HepG2 (cell line): ENCODE data around the gene FAM171A2. TPM values are rescaled to one million over a fixed set of nuclear protein-coding genes. Genes with fewer than 3 reads are reported as not detected.

Experiments
- ATAC-seq: fragments of 200-7000 bp; cut with Tn5 transposase; 3 replicates; pipeline ENCODE4 v1.9.1; 2020; ENCODE audit warnings: mild to moderate bottlenecking, moderate library complexity
- BruUV-seq: library from RNA; stranded (reverse); fragments of 400-500 nt; replicated peaks from 2 replicates; lab custom pipeline; 2021; lab: Mats Ljungman, UMichigan
- CTCF ChIA-PET: fragments of 300-600 bp; formaldehyde crosslinking; extraction: SDS; loops from one replicate; lab custom pipeline; 2021; ENCODE audit warnings: low total read pairs, inconsistent platforms, low intra/inter-chr PET ratio; lab: Yijun Ruan, JAX
- POLR2A ChIA-PET: fragments of 350-600 bp; sonication (Branson Sonifier 250); formaldehyde crosslinking; loops from one replicate; lab custom pipeline; 2020; ENCODE audit warnings: antibody characterized with exemption, inconsistent platforms; lab: Yijun Ruan, JAX
- DNase-seq: peaks from one replicate; pipeline ENCODE4 v3.0.0-alpha.2; 2015; ENCODE audit warnings: low spot score
- FAIRE-seq: peaks from 3 replicates; lab custom pipeline; 2011; peaks lifted over from hg19 to GRCh38; lab: Jason Lieb, UNC
- H2AFZ ChIP-seq: one replicate; pipeline ENCODE4 v1.6.1; 2011; ENCODE audit warnings: low read length, inconsistent platforms
- H3K27ac ChIP-seq: fragments of 300-600 bp; 3 replicates; pipeline ENCODE4 v1.8.0; 2011; ENCODE audit warnings: mixed run types, mild to moderate bottlenecking, mixed read lengths, low read length, inconsistent platforms; ENCODE audit not compliant: insufficient read depth; ENCODE audit errors: extremely low read length
- H3K27me3 ChIP-seq, 2 experiments: fragments of 200-600 bp in 1 of 2; 2 replicates in 1 of 2; 3 replicates in 1 of 2; pipeline versions ENCODE4 v1.6.0 to v1.8.0; 2011; ENCODE audit warnings: low read length in 2 of 2, mild to moderate bottlenecking in 2 of 2, moderate library complexity in 2 of 2, inconsistent platforms in 1 of 2; ENCODE audit not compliant: insufficient read depth in 2 of 2, control insufficient read depth in 1 of 2
- H3K36me3 ChIP-seq, 2 experiments: fragments of 200-600 bp in 1 of 2; replicated peaks in 1 of 2; 2 replicates in 1 of 2; 3 replicates in 1 of 2; pipeline versions ENCODE4 v1.5.1 to v1.8.0; 2011; ENCODE audit warnings: low read length in 2 of 2, inconsistent platforms in 1 of 2; ENCODE audit not compliant: insufficient read depth in 2 of 2, control insufficient read depth in 1 of 2
- H3K4me1 ChIP-seq: 2 replicates; pipeline ENCODE4 v1.5.1; 2012; ENCODE audit warnings: low read length, inconsistent platforms; ENCODE audit not compliant: insufficient read depth
- H3K4me2 ChIP-seq: 2 replicates; pipeline ENCODE4 v1.6.0; 2011; ENCODE audit warnings: low read depth, low read length, inconsistent platforms
- H3K4me3 ChIP-seq, 3 experiments: fragments of 200-600 bp in 1 of 3; sonication (generic), shearing (Covaris generic) in 1 of 3; replicated peaks in 1 of 3; 2 replicates each; pipeline ENCODE4 v1.5.1; 2011 to 2016; ENCODE audit warnings: low read length in 3 of 3, inconsistent platforms in 2 of 3, low read depth in 2 of 3, mild to moderate bottlenecking in 2 of 3, control low read depth in 1 of 3, mixed read lengths in 1 of 3; ENCODE audit not compliant: insufficient read depth in 1 of 3
- H3K79me2 ChIP-seq: one replicate; pipeline ENCODE4 v1.6.1; 2011; ENCODE audit warnings: low read length, inconsistent platforms; ENCODE audit not compliant: insufficient read depth
- H3K9ac ChIP-seq: 2 replicates; pipeline ENCODE4 v1.6.0; 2011; ENCODE audit warnings: mild to moderate bottlenecking, low read depth, low read length, inconsistent platforms; ENCODE audit not compliant: insufficient read depth
- H3K9me3 ChIP-seq: 2 replicates; pipeline ENCODE4 v1.5.1; 2012; ENCODE audit warnings: mild to moderate bottlenecking, low read length
- H4K20me1 ChIP-seq: 2 replicates; pipeline ENCODE4 v1.6.0; 2011; ENCODE audit warnings: inconsistent platforms, mild to moderate bottlenecking, low read length, moderate library complexity; ENCODE audit not compliant: insufficient read depth
- FOXO1 ChIP-seq: sonication (generic); formaldehyde crosslinking; IDR thresholded peaks from 2 replicates; pipeline ENCODE4 v1.4.0; 2020; ENCODE audit warnings: missing genetic modification reagents
- MTA1 ChIP-seq: sonication (generic); formaldehyde crosslinking; IDR thresholded peaks from 2 replicates; pipeline ENCODE4 v1.4.0; 2020; ENCODE audit warnings: missing genetic modification reagents, mild to moderate bottlenecking, borderline replicate concordance
- NFE2 ChIP-seq: sonication (generic); formaldehyde crosslinking; IDR thresholded peaks from 2 replicates; pipeline ENCODE4 v1.4.0; 2020; ENCODE audit warnings: missing genetic modification reagents
- SMC3 ChIP-seq: IDR thresholded peaks from 2 replicates; pipeline ENCODE4 v1.6.1; 2011; ENCODE audit warnings: low read length, improper control_type of control experiment
- TCF7L2 ChIP-seq: IDR thresholded peaks from 2 replicates; pipeline ENCODE4 v1.6.1; 2011; ENCODE audit warnings: mild to moderate bottlenecking, low read depth, low read length, moderate library complexity
- ZNF501 ChIP-seq: sonication (generic); formaldehyde crosslinking; IDR thresholded peaks from 2 replicates; pipeline ENCODE4 v1.5.1; 2020; ENCODE audit warnings: mild to moderate bottlenecking, moderate library complexity, missing genetic modification reagents
- ZNF629 ChIP-seq: sonication (generic); formaldehyde crosslinking; conservative IDR thresholded peaks from 2 replicates; pipeline ENCODE4 v1.5.0; 2020; ENCODE audit warnings: missing genetic modification reagents
- ZNF777 ChIP-seq: sonication (generic); formaldehyde crosslinking; IDR thresholded peaks from 2 replicates; pipeline ENCODE4 v1.4.0; 2020; ENCODE audit warnings: missing genetic modification reagents
- WGBS: methylation state at CpG from one replicate; pipeline ENCODE4 v1.1.6; 2017; ENCODE audit warnings: low lambda C conversion rate; 5-methylcytosine and 5-hydroxymethylcytosine counted together
- in situ Hi-C: cut with HindIII; loops from 2 replicates; pipeline ENCODE4 v1.10.0; 2017; ENCODE audit warnings: low pct_unique_long_range_greater_than_20kb; ENCODE audit not compliant: extremely low pct_ligation_motif_present
- intact Hi-C: fragments of 100-400 bp; cut with micrococcal nuclease; formaldehyde crosslinking; loops from one replicate; pipeline ENCODE4 v1.10.0; 2022; ENCODE audit not compliant: unreplicated experiment
- polyA plus RNA-seq, 8 experiments: library from polyadenylated mRNA; depleted of rRNA in 3 of 8; stranded (reverse) in 7 of 8; unstranded in 1 of 8; fragments of >200 nt; fragmentation: Illumina TruSeq in 4 of 8; extraction: Trizol in 4 of 8; gene quantifications; 2 replicates each; pipeline versions ENCODE4 v1.2.1 to v1.2.3, GENCODE V29; 2011 to 2016; ENCODE audit warnings: low read depth in 4 of 8, missing spikeins in 1 of 8, mixed read lengths in 1 of 8; ENCODE audit not compliant: insufficient read depth in 1 of 8
- total RNA-seq, 5 experiments: library from RNA; depleted of rRNA; stranded (reverse); fragments of >200 nt; fragmentation: Illumina TruSeq; extraction: Trizol; gene quantifications; 2 replicates each; pipeline ENCODE4 v1.2.3, GENCODE V29; 2016; ENCODE audit warnings: low read depth in 1 of 5
- TF ChIP-seq, protein P1 (sequence below): sonication (generic); formaldehyde crosslinking; IDR thresholded peaks from 2 replicates; pipeline ENCODE4 v1.4.0; 2020; ENCODE audit warnings: missing genetic modification reagents, low read depth, mild to moderate bottlenecking, borderline replicate concordance
- TF ChIP-seq, protein P2 (sequence below): sonication (generic); formaldehyde crosslinking; IDR thresholded peaks from 2 replicates; pipeline ENCODE4 v1.5.1; 2020; ENCODE audit warnings: mild to moderate bottlenecking, missing genetic modification reagents, moderate library complexity
- TF ChIP-seq, protein P3 (sequence below): sonication (generic); formaldehyde crosslinking; IDR thresholded peaks from 2 replicates; pipeline ENCODE4 v1.4.0; 2020; ENCODE audit warnings: missing genetic modification reagents
- TF ChIP-seq, protein P4 (sequence below): sonication (generic); formaldehyde crosslinking; IDR thresholded peaks from 2 replicates; pipeline ENCODE4 v1.5.0; 2020; ENCODE audit warnings: mild to moderate bottlenecking, missing genetic modification reagents, moderate library complexity
- TF ChIP-seq, protein P5 (sequence below): sonication (generic); formaldehyde crosslinking; IDR thresholded peaks from 2 replicates; pipeline ENCODE4 v1.4.0; 2020; ENCODE audit warnings: missing genetic modification reagents, borderline replicate concordance

The FAM171A2 gene
- total and polyA plus RNA-seq, 2 of the 13 experiments (the other 11 are each of a cell fraction or from before 2014, with no cell fraction given), result 1.8 to 3.6 TPM

DNA sequence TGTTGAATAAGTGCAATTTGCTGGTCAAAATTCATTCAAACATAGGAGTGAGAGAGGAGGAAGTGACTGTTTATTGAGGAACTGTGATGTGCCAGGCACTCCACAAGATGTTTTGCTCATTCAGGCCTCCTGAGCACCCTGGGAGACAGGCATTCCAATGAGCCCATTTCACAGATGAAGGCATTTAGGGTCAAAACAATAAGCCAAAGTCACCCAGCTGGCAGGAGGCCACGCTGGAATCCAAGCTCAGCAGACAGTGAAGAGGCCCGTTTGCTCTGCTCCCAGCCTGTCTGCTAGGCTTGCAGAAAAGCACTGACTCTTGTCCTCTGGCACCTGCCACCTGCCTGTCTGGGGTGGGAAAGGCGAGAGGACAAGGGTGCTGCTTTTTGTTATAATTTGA lies 28.9 kb downstream of the FAM171A2 start:
- intact Hi-C loops, result no loop called here
- H3K27ac ChIP-seq, result no peak overlapping the region
- no peak overlapping the region for H2AFZ ChIP-seq
- no peak for DNase-seq
- BruUV-seq, result no TSS peak
- in situ Hi-C loops, result no loop called here
- peaks cover 24% of the 10 kb centered on the region for H3K4me1 ChIP-seq
- no peaks in the 10 kb centered on the region for H3K9me3 ChIP-seq
- no peak for FAIRE-seq
- WGBS, result 7% methylated on average over 3 of the region's 3 CpGs
- ChIA-PET POLR2A (interaction anchor here (2.3 kb wide), 1 partner anchor 10 kb away, joined by 8 read pairs; the partner anchor contains the start of gene GRN), CTCF (no interaction called here)
- no peak overlapping the region for H3K4me3 ChIP-seq
- no peaks in the 10 kb centered on the region for H3K79me2 ChIP-seq
- H3K4me2 ChIP-seq, result no peak overlapping the region
- ATAC-seq, result peak; percentile 57
- no peaks in the 10 kb centered on the region for H3K36me3 ChIP-seq
- H4K20me1 ChIP-seq, result no peaks in the 10 kb centered on the region
- peaks cover 2 to 40% of the 10 kb centered on the region in 2 experiments for H3K27me3 ChIP-seq
- H3K9ac ChIP-seq, result no peak overlapping the region
- no peak for TF ChIP-seq ZNF777 (CRISPR knock-in tag)
- TF ChIP-seq ZNF629 (CRISPR knock-in tag), result peak; percentile 87
- TF ChIP-seq ZNF501 (CRISPR knock-in tag), result 0 out of 2 replicates have a peak, but pooled peaks have one; percentile 40
- TF ChIP-seq, protein P1, sequence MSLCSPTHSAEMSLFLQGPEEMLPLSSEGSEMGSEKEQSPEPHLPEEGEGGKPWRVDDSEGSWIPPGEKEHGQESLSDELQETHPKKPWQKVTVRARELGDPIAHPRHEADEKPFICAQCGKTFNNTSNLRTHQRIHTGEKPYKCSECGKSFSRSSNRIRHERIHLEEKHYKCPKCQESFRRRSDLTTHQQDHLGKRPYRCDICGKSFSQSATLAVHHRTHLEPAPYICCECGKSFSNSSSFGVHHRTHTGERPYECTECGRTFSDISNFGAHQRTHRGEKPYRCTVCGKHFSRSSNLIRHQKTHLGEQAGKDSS (CRISPR knock-in tag), result no peak
- no peak for TF ChIP-seq MTA1 (CRISPR knock-in tag)
- TF ChIP-seq FOXO1 (CRISPR knock-in tag), result no peak
- TF ChIP-seq, protein P2, sequence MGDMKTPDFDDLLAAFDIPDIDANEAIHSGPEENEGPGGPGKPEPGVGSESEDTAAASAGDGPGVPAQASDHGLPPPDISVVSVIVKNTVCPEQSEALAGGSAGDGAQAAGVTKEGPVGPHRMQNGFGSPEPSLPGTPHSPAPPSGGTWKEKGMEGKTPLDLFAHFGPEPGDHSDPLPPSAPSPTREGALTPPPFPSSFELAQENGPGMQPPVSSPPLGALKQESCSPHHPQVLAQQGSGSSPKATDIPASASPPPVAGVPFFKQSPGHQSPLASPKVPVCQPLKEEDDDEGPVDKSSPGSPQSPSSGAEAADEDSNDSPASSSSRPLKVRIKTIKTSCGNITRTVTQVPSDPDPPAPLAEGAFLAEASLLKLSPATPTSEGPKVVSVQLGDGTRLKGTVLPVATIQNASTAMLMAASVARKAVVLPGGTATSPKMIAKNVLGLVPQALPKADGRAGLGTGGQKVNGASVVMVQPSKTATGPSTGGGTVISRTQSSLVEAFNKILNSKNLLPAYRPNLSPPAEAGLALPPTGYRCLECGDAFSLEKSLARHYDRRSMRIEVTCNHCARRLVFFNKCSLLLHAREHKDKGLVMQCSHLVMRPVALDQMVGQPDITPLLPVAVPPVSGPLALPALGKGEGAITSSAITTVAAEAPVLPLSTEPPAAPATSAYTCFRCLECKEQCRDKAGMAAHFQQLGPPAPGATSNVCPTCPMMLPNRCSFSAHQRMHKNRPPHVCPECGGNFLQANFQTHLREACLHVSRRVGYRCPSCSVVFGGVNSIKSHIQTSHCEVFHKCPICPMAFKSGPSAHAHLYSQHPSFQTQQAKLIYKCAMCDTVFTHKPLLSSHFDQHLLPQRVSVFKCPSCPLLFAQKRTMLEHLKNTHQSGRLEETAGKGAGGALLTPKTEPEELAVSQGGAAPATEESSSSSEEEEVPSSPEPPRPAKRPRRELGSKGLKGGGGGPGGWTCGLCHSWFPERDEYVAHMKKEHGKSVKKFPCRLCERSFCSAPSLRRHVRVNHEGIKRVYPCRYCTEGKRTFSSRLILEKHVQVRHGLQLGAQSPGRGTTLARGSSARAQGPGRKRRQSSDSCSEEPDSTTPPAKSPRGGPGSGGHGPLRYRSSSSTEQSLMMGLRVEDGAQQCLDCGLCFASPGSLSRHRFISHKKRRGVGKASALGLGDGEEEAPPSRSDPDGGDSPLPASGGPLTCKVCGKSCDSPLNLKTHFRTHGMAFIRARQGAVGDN (CRISPR knock-in tag), result peak; percentile 11; the same call in 1 of the 2 replicates
- TF ChIP-seq, protein P3, sequence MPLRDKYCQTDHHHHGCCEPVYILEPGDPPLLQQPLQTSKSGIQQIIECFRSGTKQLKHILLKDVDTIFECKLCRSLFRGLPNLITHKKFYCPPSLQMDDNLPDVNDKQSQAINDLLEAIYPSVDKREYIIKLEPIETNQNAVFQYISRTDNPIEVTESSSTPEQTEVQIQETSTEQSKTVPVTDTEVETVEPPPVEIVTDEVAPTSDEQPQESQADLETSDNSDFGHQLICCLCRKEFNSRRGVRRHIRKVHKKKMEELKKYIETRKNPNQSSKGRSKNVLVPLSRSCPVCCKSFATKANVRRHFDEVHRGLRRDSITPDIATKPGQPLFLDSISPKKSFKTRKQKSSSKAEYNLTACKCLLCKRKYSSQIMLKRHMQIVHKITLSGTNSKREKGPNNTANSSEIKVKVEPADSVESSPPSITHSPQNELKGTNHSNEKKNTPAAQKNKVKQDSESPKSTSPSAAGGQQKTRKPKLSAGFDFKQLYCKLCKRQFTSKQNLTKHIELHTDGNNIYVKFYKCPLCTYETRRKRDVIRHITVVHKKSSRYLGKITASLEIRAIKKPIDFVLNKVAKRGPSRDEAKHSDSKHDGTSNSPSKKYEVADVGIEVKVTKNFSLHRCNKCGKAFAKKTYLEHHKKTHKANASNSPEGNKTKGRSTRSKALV (CRISPR knock-in tag), result no peak
- TF ChIP-seq, protein P4, sequence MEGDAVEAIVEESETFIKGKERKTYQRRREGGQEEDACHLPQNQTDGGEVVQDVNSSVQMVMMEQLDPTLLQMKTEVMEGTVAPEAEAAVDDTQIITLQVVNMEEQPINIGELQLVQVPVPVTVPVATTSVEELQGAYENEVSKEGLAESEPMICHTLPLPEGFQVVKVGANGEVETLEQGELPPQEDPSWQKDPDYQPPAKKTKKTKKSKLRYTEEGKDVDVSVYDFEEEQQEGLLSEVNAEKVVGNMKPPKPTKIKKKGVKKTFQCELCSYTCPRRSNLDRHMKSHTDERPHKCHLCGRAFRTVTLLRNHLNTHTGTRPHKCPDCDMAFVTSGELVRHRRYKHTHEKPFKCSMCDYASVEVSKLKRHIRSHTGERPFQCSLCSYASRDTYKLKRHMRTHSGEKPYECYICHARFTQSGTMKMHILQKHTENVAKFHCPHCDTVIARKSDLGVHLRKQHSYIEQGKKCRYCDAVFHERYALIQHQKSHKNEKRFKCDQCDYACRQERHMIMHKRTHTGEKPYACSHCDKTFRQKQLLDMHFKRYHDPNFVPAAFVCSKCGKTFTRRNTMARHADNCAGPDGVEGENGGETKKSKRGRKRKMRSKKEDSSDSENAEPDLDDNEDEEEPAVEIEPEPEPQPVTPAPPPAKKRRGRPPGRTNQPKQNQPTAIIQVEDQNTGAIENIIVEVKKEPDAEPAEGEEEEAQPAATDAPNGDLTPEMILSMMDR (CRISPR knock-in tag), result no peak
- TF ChIP-seq, protein P5, sequence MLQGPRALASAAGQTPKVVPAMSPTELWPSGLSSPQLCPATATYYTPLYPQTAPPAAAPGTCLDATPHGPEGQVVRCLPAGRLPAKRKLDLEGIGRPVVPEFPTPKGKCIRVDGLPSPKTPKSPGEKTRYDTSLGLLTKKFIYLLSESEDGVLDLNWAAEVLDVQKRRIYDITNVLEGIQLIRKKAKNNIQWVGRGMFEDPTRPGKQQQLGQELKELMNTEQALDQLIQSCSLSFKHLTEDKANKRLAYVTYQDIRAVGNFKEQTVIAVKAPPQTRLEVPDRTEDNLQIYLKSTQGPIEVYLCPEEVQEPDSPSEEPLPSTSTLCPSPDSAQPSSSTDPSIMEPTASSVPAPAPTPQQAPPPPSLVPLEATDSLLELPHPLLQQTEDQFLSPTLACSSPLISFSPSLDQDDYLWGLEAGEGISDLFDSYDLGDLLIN (CRISPR knock-in tag), result no peak
- no peak for TF ChIP-seq TCF7L2
- TF ChIP-seq NFE2 (CRISPR knock-in tag), result no peak
- no peak for TF ChIP-seq SMC3
